ENCODE data around the gene ARAP3. TPM values are rescaled to one million over a fixed set of nuclear protein-coding genes. Genes with fewer than 3 reads are reported as not detected.
A peak's percentile ranks its signal among the peaks of the same experiment; 100 is the strongest.

The ARAP3 gene
- total RNA-seq, 4 donors from 2014 or later, result 5.4 to 11.7 (median 8.3) TPM

- WGBS, 2 donors, result 14 to 15% methylated on average over 1 of the region's 1 CpG
- Histone ChIP-seq H3K36me3 (no peaks in the 10 kb centered on the region), H3K9me3 (no peaks in the 10 kb centered on the region), H3K27me3 (no peaks in the 10 kb centered on the region), H3K27ac (peak overlapping the region in 1 of 3 donors; percentile 26), H3K4me3 (replicated peaks in 1 of 3) (no peak overlapping the region), H3K4me1 (peaks cover 12 to 17% of the 10 kb centered on the region in 2 donors)
- peak; percentile 21 to 36 for DNase-seq
- intact Hi-C loops (cut with DNase I), result no loop called here
- no peak for TF ChIP-seq CTCF (IDR thresholded peaks at IDR 0.05)
- TF ChIP-seq POLR2A (IDR thresholded peaks at IDR 0.05), result no peak
Observed at GRCh38 chr5:141714542-141715310, 32.7 kb upstream of the ARAP3 start.

- peak in 1 of 2 donors; percentile 13 for DNase-seq
- no peaks in the 10 kb centered on the region for H3K27me3 ChIP-seq
- peak overlapping the region in 1 of 3 donors; percentile 26 for H3K27ac ChIP-seq
Observed at GRCh38 chr5:141713616-141714309, 31.7 kb upstream of the ARAP3 start.

GRCh38 chr5:141711687-141712086, 29.7 kb upstream of the ARAP3 start:
- Histone ChIP-seq H3K27ac (no peak overlapping the region), H3K27me3 (no peaks in the 10 kb centered on the region), H3K4me3 (replicated peaks in 1 of 3) (no peak overlapping the region), H3K4me1 (peaks cover 12 to 17% of the 10 kb centered on the region in 2 donors), H3K36me3 (no peaks in the 10 kb centered on the region), H3K9me3 (no peaks in the 10 kb centered on the region)
- intact Hi-C loops (cut with DNase I), result no loop called here
- TF ChIP-seq CTCF (IDR thresholded peaks at IDR 0.05) (no peak), POLR2A (IDR thresholded peaks at IDR 0.05) (no peak)
- DNase-seq, result no peak
- WGBS, 2 donors, result 94 to 95% methylated on average over 6 of the region's 6 CpGs

More at GRCh38 chr5:141713616-141714309, 31.7 kb upstream of the ARAP3 start:
- H3K4me3 ChIP-seq (replicated peaks in 1 of 3), result no peak overlapping the region
- 50 to 66% methylated on average over 7 of the region's 7 CpGs for WGBS, 2 donors
- intact Hi-C loops (cut with DNase I), result no loop called here
- no peak for TF ChIP-seq CTCF (IDR thresholded peaks at IDR 0.05)
- no peak for TF ChIP-seq POLR2A (IDR thresholded peaks at IDR 0.05)
- no peaks in the 10 kb centered on the region for H3K9me3 ChIP-seq
- H3K36me3 ChIP-seq, result no peaks in the 10 kb centered on the region
- H3K4me1 ChIP-seq, result peaks cover 12 to 17% of the 10 kb centered on the region in 2 donors

GRCh38 chr5:141709699-141710267, 27.8 kb upstream of the ARAP3 start:
- H3K9me3 ChIP-seq, result no peaks in the 10 kb centered on the region
- H3K36me3 ChIP-seq, result no peaks in the 10 kb centered on the region
- no peak overlapping the region for H3K27ac ChIP-seq
- intact Hi-C loops (cut with DNase I), result no loop called here
- TF ChIP-seq CTCF (IDR thresholded peaks at IDR 0.05) (no peak), POLR2A (IDR thresholded peaks at IDR 0.05) (no peak)
- no peak overlapping the region for H3K4me3 ChIP-seq (replicated peaks in 1 of 3)
- peaks cover 10 to 12% of the 10 kb centered on the region in 2 donors for H3K4me1 ChIP-seq
- 63 to 68% methylated on average over 6 of the region's 6 CpGs for WGBS, 2 donors
- DNase-seq, result no peak
- no peaks in the 10 kb centered on the region for H3K27me3 ChIP-seq
